ENCODE data around the gene ADGRL3. TPM values are rescaled to one million over a fixed set of nuclear protein-coding genes. Genes with fewer than 3 reads are reported as not detected.

ADGRL3 gene
- total and polyA plus RNA-seq, 4 donors: 0.07 to 1.7 (median 0.82) TPM

GRCh38 chr4:61445374-61446063, 245.4 kb downstream of the ADGRL3 start (continued):
- no peak for TF ChIP-seq RXRA (IDR thresholded peaks at IDR 0.05)

GRCh38 chr4:61446941-61447340, 246.8 kb downstream of the ADGRL3 start:
- Histone ChIP-seq H3K36me3 (ENCODE audit: control insufficient read depth in 4 of 4, insufficient read depth in 3 of 4, low read depth in 1 of 4, low read length in 3 of 4) (no peaks in the 10 kb centered on the region), H3K27ac (ENCODE audit: low read depth in 1 of 2, low read length in 2 of 2) (no peak overlapping the region), H3K27me3 (ENCODE audit: control insufficient read depth in 4 of 4, insufficient read depth in 4 of 4, low read length in 3 of 4) (peaks cover 0 to 3% (median under 1%) of the 10 kb centered on the region in 4 donors), H3K4me3 (ENCODE audit: low read depth in 1 of 3, low read length in 3 of 3) (no peak overlapping the region), H3K9me3 (ENCODE audit: control insufficient read depth in 4 of 4, low read length in 3 of 4) (no peaks in the 10 kb centered on the region), H3K9ac (ENCODE audit: low read depth in 1 of 2, low read length in 2 of 2) (no peak overlapping the region), H3K4me1 (ENCODE audit: control insufficient read depth in 4 of 4, insufficient read depth in 4 of 4, low read length in 3 of 4) (no peaks in the 10 kb centered on the region)
- no peak for DNase-seq (ENCODE audit: low spot score)
- TF ChIP-seq HNF4G (IDR thresholded peaks at IDR 0.05) (no peak), JUND (IDR thresholded peaks at IDR 0.05) (no peak), FOXA1 (IDR thresholded peaks at IDR 0.05) (no peak), NR2F2 (IDR thresholded peaks at IDR 0.05) (no peak), GABPA (IDR thresholded peaks at IDR 0.05 in 1 of 2, conservative IDR thresholded peaks at IDR 0.05 in 1 of 2) (no peak), TAF1 (conservative IDR thresholded peaks at IDR 0.05) (no peak), YY1 (IDR thresholded peaks at IDR 0.05) (no peak), RAD21 (IDR thresholded peaks at IDR 0.05) (no peak), FOXA2 (IDR thresholded peaks at IDR 0.05) (no peak), EGR1 (IDR thresholded peaks at IDR 0.05; ENCODE audit: low read depth in 2 of 2) (no peak), HNF4A (conservative IDR thresholded peaks at IDR 0.05) (no peak), SP1 (IDR thresholded peaks at IDR 0.05) (no peak), RXRA (IDR thresholded peaks at IDR 0.05) (no peak)
- TF ChIP-seq, protein P1, sequence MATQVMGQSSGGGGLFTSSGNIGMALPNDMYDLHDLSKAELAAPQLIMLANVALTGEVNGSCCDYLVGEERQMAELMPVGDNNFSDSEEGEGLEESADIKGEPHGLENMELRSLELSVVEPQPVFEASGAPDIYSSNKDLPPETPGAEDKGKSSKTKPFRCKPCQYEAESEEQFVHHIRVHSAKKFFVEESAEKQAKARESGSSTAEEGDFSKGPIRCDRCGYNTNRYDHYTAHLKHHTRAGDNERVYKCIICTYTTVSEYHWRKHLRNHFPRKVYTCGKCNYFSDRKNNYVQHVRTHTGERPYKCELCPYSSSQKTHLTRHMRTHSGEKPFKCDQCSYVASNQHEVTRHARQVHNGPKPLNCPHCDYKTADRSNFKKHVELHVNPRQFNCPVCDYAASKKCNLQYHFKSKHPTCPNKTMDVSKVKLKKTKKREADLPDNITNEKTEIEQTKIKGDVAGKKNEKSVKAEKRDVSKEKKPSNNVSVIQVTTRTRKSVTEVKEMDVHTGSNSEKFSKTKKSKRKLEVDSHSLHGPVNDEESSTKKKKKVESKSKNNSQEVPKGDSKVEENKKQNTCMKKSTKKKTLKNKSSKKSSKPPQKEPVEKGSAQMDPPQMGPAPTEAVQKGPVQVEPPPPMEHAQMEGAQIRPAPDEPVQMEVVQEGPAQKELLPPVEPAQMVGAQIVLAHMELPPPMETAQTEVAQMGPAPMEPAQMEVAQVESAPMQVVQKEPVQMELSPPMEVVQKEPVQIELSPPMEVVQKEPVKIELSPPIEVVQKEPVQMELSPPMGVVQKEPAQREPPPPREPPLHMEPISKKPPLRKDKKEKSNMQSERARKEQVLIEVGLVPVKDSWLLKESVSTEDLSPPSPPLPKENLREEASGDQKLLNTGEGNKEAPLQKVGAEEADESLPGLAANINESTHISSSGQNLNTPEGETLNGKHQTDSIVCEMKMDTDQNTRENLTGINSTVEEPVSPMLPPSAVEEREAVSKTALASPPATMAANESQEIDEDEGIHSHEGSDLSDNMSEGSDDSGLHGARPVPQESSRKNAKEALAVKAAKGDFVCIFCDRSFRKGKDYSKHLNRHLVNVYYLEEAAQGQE (IDR thresholded peaks at IDR 0.05): no peak
- TF ChIP-seq, protein P2, sequence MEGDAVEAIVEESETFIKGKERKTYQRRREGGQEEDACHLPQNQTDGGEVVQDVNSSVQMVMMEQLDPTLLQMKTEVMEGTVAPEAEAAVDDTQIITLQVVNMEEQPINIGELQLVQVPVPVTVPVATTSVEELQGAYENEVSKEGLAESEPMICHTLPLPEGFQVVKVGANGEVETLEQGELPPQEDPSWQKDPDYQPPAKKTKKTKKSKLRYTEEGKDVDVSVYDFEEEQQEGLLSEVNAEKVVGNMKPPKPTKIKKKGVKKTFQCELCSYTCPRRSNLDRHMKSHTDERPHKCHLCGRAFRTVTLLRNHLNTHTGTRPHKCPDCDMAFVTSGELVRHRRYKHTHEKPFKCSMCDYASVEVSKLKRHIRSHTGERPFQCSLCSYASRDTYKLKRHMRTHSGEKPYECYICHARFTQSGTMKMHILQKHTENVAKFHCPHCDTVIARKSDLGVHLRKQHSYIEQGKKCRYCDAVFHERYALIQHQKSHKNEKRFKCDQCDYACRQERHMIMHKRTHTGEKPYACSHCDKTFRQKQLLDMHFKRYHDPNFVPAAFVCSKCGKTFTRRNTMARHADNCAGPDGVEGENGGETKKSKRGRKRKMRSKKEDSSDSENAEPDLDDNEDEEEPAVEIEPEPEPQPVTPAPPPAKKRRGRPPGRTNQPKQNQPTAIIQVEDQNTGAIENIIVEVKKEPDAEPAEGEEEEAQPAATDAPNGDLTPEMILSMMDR (IDR thresholded peaks at IDR 0.05; ENCODE audit: low read depth, low read length, missing input control): no peak

DNA sequence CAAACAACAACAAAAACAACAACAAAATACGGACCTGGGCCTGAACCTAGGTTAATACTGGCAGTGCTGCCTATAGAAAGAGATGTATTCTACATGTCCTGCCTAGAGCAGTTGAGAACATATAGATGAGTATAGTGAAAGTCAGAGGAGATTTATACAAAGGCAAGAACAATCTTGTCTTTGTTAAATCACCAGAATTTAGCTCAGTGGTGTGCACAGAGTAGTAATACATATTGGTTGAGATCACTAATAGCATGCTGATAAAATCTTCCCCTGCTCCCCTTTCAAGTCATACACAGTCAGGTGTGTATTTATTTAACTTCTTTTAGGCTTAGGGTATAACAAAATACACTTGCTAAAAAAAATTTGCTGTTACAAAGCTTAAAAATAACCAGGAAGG, 247.8 kb downstream of the ADGRL3 start:
- peaks cover 0 to 3% (median 2%) of the 10 kb centered on the region in 4 donors for H3K27me3 ChIP-seq (ENCODE audit: control insufficient read depth in 4 of 4, insufficient read depth in 4 of 4, low read length in 3 of 4)
- H3K9me3 ChIP-seq (ENCODE audit: control insufficient read depth in 4 of 4, low read length in 3 of 4): no peaks in the 10 kb centered on the region
- TF ChIP-seq HNF4A (conservative IDR thresholded peaks at IDR 0.05) (no peak), GABPA (IDR thresholded peaks at IDR 0.05 in 1 of 2, conservative IDR thresholded peaks at IDR 0.05 in 1 of 2) (no peak), SP1 (IDR thresholded peaks at IDR 0.05) (no peak)
- H3K27ac ChIP-seq (ENCODE audit: low read depth in 1 of 2, low read length in 2 of 2): no peak overlapping the region
- DNase-seq (ENCODE audit: low spot score): no peak
- H3K9ac ChIP-seq (ENCODE audit: low read depth in 1 of 2, low read length in 2 of 2): no peak overlapping the region
- H3K4me3 ChIP-seq (ENCODE audit: low read depth in 1 of 3, low read length in 3 of 3): no peak overlapping the region
- WGBS: 84% methylated on average over 1 of the region's 1 CpG
- H3K4me1 ChIP-seq (ENCODE audit: control insufficient read depth in 4 of 4, insufficient read depth in 4 of 4, low read length in 3 of 4): no peaks in the 10 kb centered on the region
- no peaks in the 10 kb centered on the region for H3K36me3 ChIP-seq (ENCODE audit: control insufficient read depth in 4 of 4, insufficient read depth in 3 of 4, low read depth in 1 of 4, low read length in 3 of 4)

Data from liver (tissue), 9 donors.